HG03280 (cell line): ENCODE results near the gene HOTAIR.

ENCODE experiments used
- ATAC-seq: cut with Tn5 transposase; IDR thresholded peaks from one replicate; pipeline ENCODE4 v1.9.1; 2021; ENCODE audit warnings: mild to moderate bottlenecking, moderate library complexity; ENCODE audit not compliant: unreplicated experiment

Gene HOTAIR

GRCh38 chr12:53976823-53977595, 2.3 kb upstream of the HOTAIR start:
- no peak for ATAC-seq

GRCh38 chr12:53976172-53976822, 1.5 kb upstream of the HOTAIR start:
- ATAC-seq = no peak

GRCh38 chr12:53975479-53976152, 862 bp upstream of the HOTAIR start:
- no peak for ATAC-seq

GRCh38 chr12:53975064-53975471, 314 bp upstream of the HOTAIR start:
- ATAC-seq = no peak

GRCh38 chr12:53973236-53974042, 1.3 kb downstream of the HOTAIR start:
- no peak for ATAC-seq

- no peak for ATAC-seq
These were observed 2.0 kb downstream of the HOTAIR start, which contains the start of gene HOXC11 for GRCh38 chr12:53972722-53973235. Gene HOXC11 (plus strand): TSS chr12:53973126. CDS start chr12:53973242, 116 bp downstream.

GRCh38 chr12:53972152-53972702, 2.5 kb downstream of the HOTAIR start:
- ATAC-seq = no peak

GRCh38 chr12:53971686-53972085, 3.1 kb downstream of the HOTAIR start:
- no peak for ATAC-seq

- no peak for ATAC-seq
These were observed 3.6 kb downstream of the HOTAIR start for GRCh38 chr12:53971129-53971528.

- no peak for ATAC-seq
These were observed 4.3 kb downstream of the HOTAIR start for GRCh38 chr12:53970451-53970850.

GRCh38 chr12:53969588-53970259, 5.0 kb downstream of the HOTAIR start:
- ATAC-seq = no peak

GRCh38 chr12:53968214-53969127, 6.3 kb downstream of the HOTAIR start:
- ATAC-seq = no peak

GRCh38 chr12:53967421-53967925, 7.3 kb downstream of the HOTAIR start:
- ATAC-seq = no peak

GRCh38 chr12:53966385-53967133, 8.2 kb downstream of the HOTAIR start:
- no peak for ATAC-seq

GRCh38 chr12:53966085-53966384, 8.7 kb downstream of the HOTAIR start:
- no peak for ATAC-seq

- ATAC-seq = no peak
These were observed 9.3 kb downstream of the HOTAIR start for GRCh38 chr12:53965281-53966084.

- ATAC-seq = no peak
These were observed 10.4 kb downstream of the HOTAIR start for GRCh38 chr12:53964315-53964713.
